Neural progenitor cell (in vitro differentiated cells): ENCODE measurements around the gene SLC6A12. TPM values are rescaled to one million over a fixed set of nuclear protein-coding genes. Genes with fewer than 3 reads are reported as not detected.

Experiments used
- DNase-seq: peaks from one replicate; pipeline ENCODE4 v3.0.0-alpha.2; 2016; ENCODE audit warnings: low spot score
- H2AFZ ChIP-seq: fragments of 200-600 bp; sonication (generic); replicated peaks from 2 replicates; pipeline ENCODE4 v1.6.1; 2016; ENCODE audit warnings: antibody characterized with exemption
- H3F3A ChIP-seq: fragments of 200-600 bp; sonication (generic); 2 replicates; pipeline ENCODE4 v1.6.1; 2016; ENCODE audit warnings: antibody characterized with exemption, low read depth
- H3K27ac ChIP-seq: fragments of 200-600 bp; sonication (generic); 2 replicates; pipeline ENCODE4 v1.5.1; 2016; ENCODE audit warnings: mild to moderate bottlenecking
- H3K27me3 ChIP-seq: fragments of 200-600 bp; sonication (generic); 2 replicates; pipeline ENCODE4 v1.6.1; 2016; ENCODE audit warnings: mild to moderate bottlenecking, moderate library complexity
- H3K36me3 ChIP-seq: fragments of 200-600 bp; sonication (generic); 2 replicates; pipeline ENCODE4 v1.5.1; 2016
- H3K4me1 ChIP-seq: fragments of 200-600 bp; sonication (generic); 2 replicates; pipeline ENCODE4 v1.6.1; 2016; ENCODE audit warnings: mixed run types
- H3K4me2 ChIP-seq: fragments of 200-600 bp; sonication (generic); 2 replicates; pipeline ENCODE4 v1.6.1; 2016
- H3K4me3 ChIP-seq: fragments of 200-600 bp; sonication (generic); 2 replicates; pipeline ENCODE4 v1.5.1; 2016
- H3K79me2 ChIP-seq: fragments of 200-600 bp; sonication (generic); 2 replicates; pipeline ENCODE4 v1.6.1; 2016; ENCODE audit warnings: low read depth
- H3K9ac ChIP-seq: fragments of 200-600 bp; sonication (generic); 2 replicates; pipeline ENCODE4 v1.6.1; 2016
- H3K9me3 ChIP-seq: fragments of 200-600 bp; sonication (generic); 2 replicates; pipeline ENCODE4 v1.5.1; 2016; ENCODE audit warnings: low read depth
- H4K20me1 ChIP-seq: fragments of 200-600 bp; sonication (generic); 2 replicates; pipeline ENCODE4 v1.6.1; 2016; ENCODE audit warnings: low read depth
- H3K27ac Mint-ChIP-seq: 3 replicates; pipeline ENCODE4 v1.8.0; 2021; ENCODE audit warnings: mixed read lengths
- H3K27me3 Mint-ChIP-seq: 2 replicates; pipeline ENCODE4 v1.8.0; 2022; ENCODE audit warnings: low read depth, mild to moderate bottlenecking, inconsistent platforms, moderate library complexity, mixed read lengths; ENCODE audit not compliant: insufficient read depth
- H3K36me3 Mint-ChIP-seq: 3 replicates; pipeline ENCODE4 v1.8.0; 2021; ENCODE audit warnings: mixed read lengths
- H3K4me1 Mint-ChIP-seq: 3 replicates; pipeline ENCODE4 v1.8.0; 2021; ENCODE audit warnings: mixed read lengths
- H3K4me3 Mint-ChIP-seq: 3 replicates; pipeline ENCODE4 v1.8.0; 2021; ENCODE audit warnings: mild to moderate bottlenecking, moderate library complexity, mixed read lengths
- H3K9me3 Mint-ChIP-seq: 3 replicates; pipeline ENCODE4 v1.8.0; 2020; ENCODE audit warnings: mixed read lengths
- EZH2 ChIP-seq: fragments of 200-600 bp; sonication (generic); IDR thresholded peaks from 2 replicates; pipeline ENCODE4 v1.6.1; 2017; ENCODE audit warnings: antibody characterized with exemption, mild to moderate bottlenecking, moderate library complexity
- EZH2phosphoT487 ChIP-seq: fragments of 200-600 bp; sonication (generic); IDR thresholded peaks from 2 replicates; pipeline ENCODE4 v1.6.1; 2017; ENCODE audit warnings: antibody characterized with exemption
- total RNA-seq: library from RNA; depleted of rRNA; stranded (reverse); fragments of >200 nt; gene quantifications from 2 replicates; pipeline ENCODE4 v1.2.3, GENCODE V29; 2015; ENCODE audit warnings: low replicate concordance
- TF ChIP-seq, protein P1 (sequence below): fragments of 200-600 bp; sonication (generic); IDR thresholded peaks from 2 replicates; pipeline ENCODE4 v1.5.1; 2017; ENCODE audit warnings: antibody characterized with exemption, mild to moderate bottlenecking

Gene SLC6A12
- total RNA-seq, 1 donor from 2014 or later, result not detected

- H3K36me3 ChIP-seq, result no peaks in the 10 kb centered on the region
- H3K4me3 ChIP-seq, result no peak overlapping the region
- H2AFZ ChIP-seq, result peak overlapping the region; percentile 89
- no peak overlapping the region for H3K9ac ChIP-seq
- peak; percentile 33 for DNase-seq
- H3K9me3 ChIP-seq, result no peaks in the 10 kb centered on the region
- H3K9me3 Mint-ChIP-seq, result no peaks in the 10 kb centered on the region
- TF ChIP-seq, protein P1, sequence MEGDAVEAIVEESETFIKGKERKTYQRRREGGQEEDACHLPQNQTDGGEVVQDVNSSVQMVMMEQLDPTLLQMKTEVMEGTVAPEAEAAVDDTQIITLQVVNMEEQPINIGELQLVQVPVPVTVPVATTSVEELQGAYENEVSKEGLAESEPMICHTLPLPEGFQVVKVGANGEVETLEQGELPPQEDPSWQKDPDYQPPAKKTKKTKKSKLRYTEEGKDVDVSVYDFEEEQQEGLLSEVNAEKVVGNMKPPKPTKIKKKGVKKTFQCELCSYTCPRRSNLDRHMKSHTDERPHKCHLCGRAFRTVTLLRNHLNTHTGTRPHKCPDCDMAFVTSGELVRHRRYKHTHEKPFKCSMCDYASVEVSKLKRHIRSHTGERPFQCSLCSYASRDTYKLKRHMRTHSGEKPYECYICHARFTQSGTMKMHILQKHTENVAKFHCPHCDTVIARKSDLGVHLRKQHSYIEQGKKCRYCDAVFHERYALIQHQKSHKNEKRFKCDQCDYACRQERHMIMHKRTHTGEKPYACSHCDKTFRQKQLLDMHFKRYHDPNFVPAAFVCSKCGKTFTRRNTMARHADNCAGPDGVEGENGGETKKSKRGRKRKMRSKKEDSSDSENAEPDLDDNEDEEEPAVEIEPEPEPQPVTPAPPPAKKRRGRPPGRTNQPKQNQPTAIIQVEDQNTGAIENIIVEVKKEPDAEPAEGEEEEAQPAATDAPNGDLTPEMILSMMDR, result peak; percentile 31
- no peak for TF ChIP-seq EZH2phosphoT487
- H3K4me3 Mint-ChIP-seq, result peak overlapping the region; percentile 55
- no peaks in the 10 kb centered on the region for H3K36me3 Mint-ChIP-seq
- H4K20me1 ChIP-seq, result no peaks in the 10 kb centered on the region
- H3F3A ChIP-seq, result peaks cover 16% of the 10 kb centered on the region
- peaks cover 20% of the 10 kb centered on the region for H3K27me3 Mint-ChIP-seq
- no peaks in the 10 kb centered on the region for H3K79me2 ChIP-seq
- peaks cover 69% of the 10 kb centered on the region for H3K4me1 Mint-ChIP-seq
- H3K4me1 ChIP-seq, result peaks cover 45% of the 10 kb centered on the region
- H3K27ac Mint-ChIP-seq, result peak overlapping the region; percentile 93
- no peak overlapping the region for H3K27ac ChIP-seq
- peak overlapping the region; percentile 37 for H3K4me2 ChIP-seq
- peaks cover 11% of the 10 kb centered on the region for H3K27me3 ChIP-seq
Observed at GRCh38 chr12:169528-170370, 44.2 kb downstream of the SLC6A12 start.

GRCh38 chr12:168763-169525 is 45.0 kb downstream of the SLC6A12 start:
- Mint-ChIP-seq H3K27ac (peak overlapping the region; percentile 93), H3K36me3 (no peaks in the 10 kb centered on the region), H3K4me1 (peaks cover 75% of the 10 kb centered on the region), H3K9me3 (no peaks in the 10 kb centered on the region), H3K27me3 (peaks cover 23% of the 10 kb centered on the region), H3K4me3 (peak overlapping the region; percentile 55)
- no peak for DNase-seq
- Histone ChIP-seq H3F3A (peaks cover 16% of the 10 kb centered on the region), H4K20me1 (no peaks in the 10 kb centered on the region), H3K4me1 (peaks cover 53% of the 10 kb centered on the region), H2AFZ (no peak overlapping the region), H3K36me3 (no peaks in the 10 kb centered on the region), H3K27me3 (peaks cover 11% of the 10 kb centered on the region), H3K4me3 (no peak overlapping the region), H3K79me2 (no peaks in the 10 kb centered on the region), H3K9ac (no peak overlapping the region), H3K4me2 (no peak overlapping the region), H3K9me3 (no peaks in the 10 kb centered on the region), H3K27ac (no peak overlapping the region)
- TF ChIP-seq EZH2phosphoT487 (no peak), EZH2 (no peak)
- TF ChIP-seq, protein P1, result no peak

- no peak overlapping the region for H3K4me3 Mint-ChIP-seq
- Histone ChIP-seq H3K9ac (no peak overlapping the region), H2AFZ (no peak overlapping the region), H3K27ac (no peak overlapping the region), H3K4me1 (peaks cover 53% of the 10 kb centered on the region), H3K79me2 (no peaks in the 10 kb centered on the region), H3K27me3 (peaks cover 11% of the 10 kb centered on the region), H3K4me3 (no peak overlapping the region), H4K20me1 (no peaks in the 10 kb centered on the region), H3K4me2 (no peak overlapping the region), H3K9me3 (no peaks in the 10 kb centered on the region), H3F3A (peaks cover 22% of the 10 kb centered on the region), H3K36me3 (no peaks in the 10 kb centered on the region)
- DNase-seq, result no peak
- H3K4me1 Mint-ChIP-seq, result peaks cover 73% of the 10 kb centered on the region
- TF ChIP-seq EZH2phosphoT487, result no peak
- TF ChIP-seq EZH2, result no peak
- TF ChIP-seq, protein P1, result no peak
- no peak overlapping the region for H3K27ac Mint-ChIP-seq
- H3K27me3 Mint-ChIP-seq, result peaks cover 19% of the 10 kb centered on the region
- no peaks in the 10 kb centered on the region for H3K9me3 Mint-ChIP-seq
- no peaks in the 10 kb centered on the region for H3K36me3 Mint-ChIP-seq
Observed at GRCh38 chr12:167959-168600, 45.9 kb downstream of the SLC6A12 start.
